Measurements from ENCODE around the gene CAMSAP1.

GRCh38 chr9:135827301-135827700 lies 80.0 kb downstream of the CAMSAP1 start:
- TF ChIP-seq EZH2 (IDR thresholded peaks at IDR 0.05; ENCODE audit: insufficient read depth, poor library complexity, severe bottlenecking) (no peak), EZH2phosphoT487 (IDR thresholded peaks at IDR 0.05; ENCODE audit: insufficient read depth, low read depth) (no peak)

All from GM23248 (cell line).